ENCODE data around the gene PJA2. TPM values are rescaled to one million over a fixed set of nuclear protein-coding genes. Genes with fewer than 3 reads are reported as not detected.

The PJA2 gene
- total RNA-seq, 1 donor from 2014 or later: 198 TPM

DNA sequence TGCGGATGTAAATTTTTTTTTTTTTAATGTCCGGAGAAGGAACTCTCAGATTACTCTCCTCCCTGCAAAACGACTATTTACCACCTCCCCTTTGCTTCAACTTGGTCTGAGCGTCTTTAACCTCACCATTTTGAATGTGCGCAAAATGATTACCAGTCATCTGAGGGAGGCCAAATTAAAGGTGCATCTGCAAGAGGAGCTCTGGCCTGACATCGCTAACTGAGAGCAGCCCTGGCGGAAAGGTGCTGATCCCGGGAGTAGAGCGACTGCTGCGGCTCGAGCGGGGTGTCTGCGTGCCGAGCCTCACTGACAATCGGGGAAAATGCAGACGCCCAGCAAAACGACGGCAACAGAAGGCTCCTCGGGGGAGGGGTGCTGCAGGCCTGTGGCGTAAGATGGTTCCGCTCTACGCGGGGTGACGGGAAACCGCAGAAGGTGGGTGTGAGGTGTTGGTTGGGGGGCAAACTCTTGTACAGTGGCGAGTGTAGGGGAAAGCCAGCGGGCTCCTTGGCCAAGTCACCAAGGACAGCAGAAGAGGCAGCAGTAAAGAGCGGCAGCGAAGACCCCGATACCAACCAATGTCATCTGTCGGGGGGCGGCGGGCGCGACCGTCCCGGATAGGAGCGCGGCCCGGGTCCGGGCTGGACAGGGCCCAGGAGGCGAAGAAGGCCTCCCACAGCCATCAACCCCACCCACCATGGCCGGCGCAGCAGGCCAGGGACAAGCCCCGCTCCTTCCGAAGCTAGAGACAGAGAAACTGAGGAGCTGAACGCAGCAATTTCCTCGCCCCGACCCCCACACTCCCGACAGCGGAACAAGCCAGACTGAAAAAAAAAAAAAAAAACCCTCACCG, 557 bp downstream of the PJA2 start:
- DNase-seq: peak; percentile 81

DNA sequence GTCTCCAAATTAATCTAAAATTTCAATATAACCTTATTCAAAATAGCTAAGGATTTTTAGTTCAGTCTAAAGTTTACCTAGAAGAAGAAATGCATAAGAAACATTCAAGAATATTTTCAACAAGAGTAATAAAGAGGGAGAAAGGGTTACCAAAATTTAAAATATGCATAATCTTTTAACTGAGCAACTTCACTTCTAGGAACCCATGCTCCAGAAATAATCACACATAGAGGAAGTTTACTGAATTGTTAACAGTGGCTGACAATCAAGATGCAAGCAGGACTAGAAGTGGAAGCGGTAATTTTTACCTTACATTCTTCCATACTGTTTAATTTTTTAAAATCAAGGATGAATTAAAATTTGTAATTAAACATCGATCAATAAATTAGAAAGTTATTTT, 1.9 kb downstream of the PJA2 start:
- no peak for DNase-seq

DNA sequence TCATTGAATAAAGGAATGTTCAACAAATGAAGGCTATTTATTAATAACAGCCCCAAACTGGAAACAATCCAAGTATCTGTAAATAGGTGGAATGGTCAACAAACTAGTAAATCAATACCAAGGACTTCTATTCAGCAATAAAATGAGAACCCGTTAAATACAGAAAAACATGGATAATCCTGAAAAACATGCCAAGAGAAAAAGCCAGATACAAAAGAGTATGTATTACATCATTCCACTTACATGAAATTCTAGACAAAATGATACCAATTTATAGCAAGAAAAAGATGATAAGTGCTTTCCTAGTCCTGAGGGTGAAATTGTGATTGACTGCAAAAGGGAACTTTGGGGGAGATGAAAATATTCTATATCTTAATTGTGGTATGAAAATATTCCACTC, 3.1 kb downstream of the PJA2 start:
- no peak for DNase-seq

DNA sequence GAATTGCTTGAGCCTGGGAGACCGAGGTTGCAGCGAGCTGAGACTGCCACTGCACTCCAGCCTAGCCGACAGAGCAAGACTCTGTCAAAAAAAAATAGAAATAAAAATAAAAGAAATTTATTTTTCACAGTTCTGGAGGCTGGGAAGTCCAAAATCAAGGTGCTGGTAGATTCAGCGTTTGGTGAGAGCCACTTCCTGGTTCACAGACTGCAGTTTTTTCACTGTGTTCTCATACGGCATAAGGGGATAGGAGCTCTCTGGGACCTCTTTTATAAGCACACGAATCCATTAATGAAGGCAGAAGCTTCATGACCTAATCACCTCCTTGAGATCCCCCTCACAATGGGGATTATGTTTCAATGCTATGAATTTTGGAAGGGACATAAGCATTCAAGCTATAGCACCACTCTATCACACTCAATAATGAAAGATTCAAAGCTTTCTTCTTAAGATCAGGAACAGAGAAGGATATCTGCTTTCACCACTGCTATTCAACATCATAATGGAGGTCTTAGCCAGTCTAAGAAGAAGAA, 5.3 kb downstream of the PJA2 start:
- no peak for DNase-seq

DNA sequence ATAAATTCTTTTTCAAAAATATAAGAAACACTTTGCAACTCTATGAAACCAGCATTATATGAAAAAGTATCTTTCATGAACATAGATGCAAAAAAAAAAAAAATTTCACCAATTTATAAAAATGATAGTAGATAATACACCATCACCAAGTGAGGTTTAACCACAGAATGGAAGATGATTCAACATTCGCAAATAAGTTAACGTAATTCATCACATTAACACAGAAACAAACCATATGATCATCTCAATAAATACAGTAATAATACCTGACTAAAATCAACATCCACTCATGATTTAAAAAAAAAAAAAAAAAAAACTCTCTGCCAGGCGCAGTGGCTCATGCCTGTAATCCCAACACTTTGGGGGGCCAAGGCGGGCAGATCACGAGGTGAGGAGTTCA, 6.3 kb downstream of the PJA2 start:
- DNase-seq: no peak

DNA sequence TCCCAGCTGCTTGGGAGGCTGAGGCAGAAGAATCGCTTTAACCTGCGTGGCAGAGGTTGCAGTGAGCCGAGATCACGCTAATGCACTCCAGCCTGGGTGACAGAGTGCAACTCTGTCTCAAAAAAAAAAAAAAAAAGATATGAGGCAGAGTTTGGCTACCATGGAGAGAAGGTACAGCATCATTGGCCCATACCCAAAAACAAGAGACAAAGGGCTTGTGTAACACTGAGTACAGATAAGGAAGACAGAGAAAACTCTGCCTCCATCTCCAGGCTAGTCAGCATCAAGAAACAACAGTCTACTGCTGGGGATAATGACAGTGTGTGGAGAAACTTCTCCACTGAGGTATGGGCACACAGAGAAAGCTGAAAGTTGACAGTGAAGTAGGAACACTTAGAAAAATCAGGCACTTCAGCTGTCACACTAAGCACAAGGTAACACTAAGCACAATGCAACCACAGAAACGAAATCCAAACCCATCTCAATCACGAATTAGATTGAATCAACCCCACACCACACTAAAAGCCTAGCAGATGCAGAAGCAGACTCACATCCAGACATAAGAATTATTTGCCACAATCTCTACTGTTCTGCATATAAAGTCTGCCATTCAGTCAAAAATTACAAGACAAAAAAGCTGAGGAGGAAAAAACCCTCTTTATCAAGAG, 10.5 kb downstream of the PJA2 start:
- no peak for DNase-seq

DNA sequence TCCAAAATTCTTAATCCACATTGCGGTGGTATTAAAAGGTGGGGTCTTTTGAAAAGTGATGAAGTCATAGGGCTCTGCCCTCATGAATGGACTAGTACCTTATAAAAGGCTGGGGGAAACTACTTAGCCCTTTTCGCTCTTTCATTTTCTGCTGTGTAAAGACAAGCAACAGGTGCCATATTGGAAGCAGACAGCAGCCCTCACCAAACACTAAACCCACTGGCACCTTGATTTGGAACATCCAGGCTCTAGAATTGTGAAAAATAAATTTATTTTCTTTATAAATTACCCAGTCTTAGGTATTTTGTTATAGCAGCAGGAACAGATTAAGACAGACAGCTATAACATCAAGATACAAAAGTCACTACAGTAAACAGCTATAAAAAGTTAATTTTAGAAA, 12.8 kb downstream of the PJA2 start:
- DNase-seq: no peak

DNA sequence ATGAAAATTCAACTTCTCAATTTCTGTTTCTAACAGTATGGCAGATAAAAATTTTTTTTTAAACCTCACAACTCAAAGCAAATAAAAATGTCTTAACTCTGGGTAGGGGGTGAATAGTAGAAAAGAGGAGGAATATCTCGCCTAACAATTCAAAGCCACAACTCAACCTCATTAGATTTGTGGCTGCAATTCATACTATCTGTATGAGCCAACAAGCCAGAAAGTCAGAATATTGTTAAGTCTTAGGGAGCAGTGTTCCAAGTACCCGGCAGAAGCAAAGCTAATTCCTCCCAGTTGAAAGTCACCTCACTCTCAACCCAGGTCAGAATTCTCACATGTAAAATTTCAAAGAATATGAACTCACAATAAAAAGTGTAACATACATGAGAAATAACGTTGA, 15.0 kb downstream of the PJA2 start:
- DNase-seq: no peak

DNA sequence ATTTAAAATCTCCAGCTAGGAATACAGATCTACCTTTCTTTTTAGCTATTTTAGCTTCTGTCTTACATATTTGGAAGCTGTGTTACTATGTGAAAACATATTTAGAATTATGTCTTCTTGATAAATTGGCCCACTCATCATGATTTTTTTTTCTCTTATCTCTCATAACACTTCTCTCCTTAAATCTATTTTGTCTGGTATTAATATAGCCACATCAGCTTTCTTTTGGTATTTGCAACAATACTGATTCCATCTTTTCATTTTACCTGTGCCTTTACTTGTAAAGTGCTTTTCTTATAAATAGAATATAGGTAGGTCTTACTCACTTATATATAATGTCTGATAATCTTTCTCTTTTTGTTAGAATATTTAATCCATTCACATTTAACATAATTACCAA, 19.6 kb downstream of the PJA2 start:
- no peak for DNase-seq

DNA sequence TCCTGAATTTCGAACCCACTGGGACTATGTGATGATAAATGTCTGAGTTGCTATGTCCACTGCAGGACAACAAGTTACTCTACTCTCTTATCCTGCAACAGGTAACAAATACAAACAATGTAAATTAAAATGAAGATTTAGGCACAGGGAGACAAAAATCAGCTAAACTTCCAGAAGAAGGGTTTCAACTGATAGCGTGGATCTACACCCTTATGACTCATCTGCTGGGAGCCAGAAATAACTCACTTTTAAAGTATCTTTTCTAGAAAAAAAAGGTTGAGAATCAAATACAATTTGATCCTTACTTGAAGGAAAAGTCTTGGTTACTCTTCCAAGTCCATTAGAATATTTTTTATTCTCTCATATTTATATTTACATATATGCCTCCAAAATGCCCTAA, 21.4 kb downstream of the PJA2 start:
- DNase-seq: no peak

DNA sequence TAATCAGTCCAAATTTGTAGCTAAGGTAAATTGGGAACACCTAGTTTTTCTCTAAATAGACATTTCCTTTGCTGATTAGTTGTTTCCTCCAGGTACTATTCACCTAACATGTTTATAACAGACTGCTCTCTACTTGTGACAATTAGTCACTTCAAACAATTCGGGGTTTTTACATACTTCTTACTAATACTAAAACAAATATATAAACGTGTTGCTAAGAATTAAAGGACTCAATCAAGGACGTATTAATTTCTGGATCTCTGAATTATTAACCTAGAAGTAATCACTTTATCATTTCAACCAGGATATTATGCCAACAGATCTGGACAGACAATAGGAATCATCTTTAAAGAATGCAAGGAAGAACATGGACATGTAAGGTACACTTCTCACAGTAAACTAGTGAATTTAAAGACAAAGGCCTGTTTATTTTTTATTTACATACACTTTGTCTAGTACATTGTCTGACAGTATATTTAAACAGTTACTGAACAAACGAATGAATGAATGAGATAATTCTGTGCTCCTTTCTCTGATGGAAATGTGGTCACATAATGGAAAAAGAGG, 22.3 kb downstream of the PJA2 start:
- no peak for DNase-seq

DNA sequence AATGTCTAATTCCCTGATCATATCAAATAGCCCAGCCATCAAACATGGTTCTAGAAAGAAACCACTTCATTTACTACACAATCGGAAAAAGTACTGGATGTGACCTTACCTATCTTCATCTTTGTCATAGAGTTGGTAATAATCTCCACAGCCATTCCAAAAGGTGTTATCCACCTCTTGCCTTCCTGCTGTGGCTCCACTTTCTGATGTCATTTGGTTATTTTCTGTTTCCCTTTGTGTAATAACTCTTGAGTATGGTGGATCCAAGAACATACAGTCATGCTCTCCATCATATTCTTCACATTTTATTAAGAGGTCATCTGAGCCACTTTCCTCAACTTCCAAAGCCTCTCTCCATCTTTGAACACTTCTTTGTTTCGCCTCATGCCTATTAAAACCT, 31.7 kb downstream of the PJA2 start:
- no peak for DNase-seq

DNA sequence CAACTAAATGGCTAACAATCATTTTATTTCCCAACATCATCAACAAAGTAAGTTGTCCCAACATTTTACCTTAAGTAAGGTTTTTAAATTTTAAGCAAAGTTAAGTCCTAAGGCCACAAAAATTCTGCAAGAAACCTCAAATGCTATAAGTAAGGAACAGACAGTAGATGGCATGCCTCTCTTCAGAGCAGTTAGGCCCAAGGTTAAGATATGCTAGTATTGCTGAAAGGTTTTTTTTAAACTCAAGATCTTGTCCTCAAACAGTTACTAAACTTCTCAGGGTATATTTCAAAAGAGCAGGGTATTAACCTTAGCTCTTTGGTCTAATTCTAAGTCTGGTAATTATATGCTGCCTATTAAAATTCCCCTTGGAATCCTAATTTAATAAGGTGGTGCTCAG, 35.1 kb downstream of the PJA2 start:
- no peak for DNase-seq

DNA sequence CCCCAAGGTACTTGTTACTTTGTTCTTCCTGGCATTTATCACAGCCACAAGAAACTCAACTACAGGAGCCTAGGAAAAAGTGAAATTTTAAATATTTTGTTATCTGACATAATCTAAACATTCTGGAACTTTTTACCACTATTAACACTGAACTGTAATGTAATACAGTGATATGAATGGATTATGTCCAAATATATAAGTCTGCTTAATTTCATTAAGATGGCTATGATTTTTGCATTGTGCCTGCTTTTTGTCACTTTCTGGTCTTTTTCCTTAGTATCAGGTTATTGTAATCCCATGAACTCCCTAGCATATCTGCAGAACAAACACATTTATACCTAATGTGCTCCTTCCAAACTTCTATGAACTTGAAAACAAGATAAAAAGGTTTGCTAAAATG, 35.8 kb downstream of the PJA2 start:
- DNase-seq: no peak

DNA sequence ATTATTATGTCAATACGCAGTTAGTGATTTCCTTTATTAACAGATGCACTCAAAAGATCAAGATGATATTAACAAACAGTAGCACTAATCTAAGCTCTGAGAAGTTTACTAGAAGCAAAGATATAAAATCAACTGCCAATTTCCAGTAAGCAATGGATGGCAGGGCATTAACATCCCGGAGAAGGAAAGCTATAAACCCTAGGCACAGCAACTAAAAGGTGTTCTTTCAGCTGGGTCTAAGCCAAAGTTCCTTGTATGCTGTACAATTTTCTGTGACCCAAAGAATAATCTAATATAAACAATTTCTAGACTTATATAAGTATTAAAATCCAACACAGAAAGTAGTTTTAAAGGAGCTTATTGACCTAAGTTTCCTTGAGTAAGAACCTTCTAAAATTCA, 39.4 kb downstream of the PJA2 start:
- no peak for DNase-seq

DNA sequence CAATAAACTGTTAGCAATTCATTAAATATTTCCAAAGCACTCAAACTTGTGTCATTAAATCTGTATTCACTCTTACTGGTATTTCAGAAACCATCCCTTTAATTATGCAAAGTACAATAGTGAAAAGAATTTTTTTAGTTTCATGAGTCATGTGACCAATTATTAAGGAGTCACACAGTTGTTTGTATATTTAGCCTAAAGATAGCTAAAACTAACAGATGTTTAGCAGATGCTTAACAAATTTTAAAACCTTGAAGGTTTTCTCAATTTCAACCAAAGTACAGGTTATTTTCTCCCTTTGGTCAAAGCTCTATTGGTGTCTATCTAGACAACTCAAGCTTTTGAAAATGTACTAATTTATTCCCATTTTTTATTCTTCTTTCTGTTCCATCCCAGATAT, 44.1 kb downstream of the PJA2 start:
- no peak for DNase-seq

DNA sequence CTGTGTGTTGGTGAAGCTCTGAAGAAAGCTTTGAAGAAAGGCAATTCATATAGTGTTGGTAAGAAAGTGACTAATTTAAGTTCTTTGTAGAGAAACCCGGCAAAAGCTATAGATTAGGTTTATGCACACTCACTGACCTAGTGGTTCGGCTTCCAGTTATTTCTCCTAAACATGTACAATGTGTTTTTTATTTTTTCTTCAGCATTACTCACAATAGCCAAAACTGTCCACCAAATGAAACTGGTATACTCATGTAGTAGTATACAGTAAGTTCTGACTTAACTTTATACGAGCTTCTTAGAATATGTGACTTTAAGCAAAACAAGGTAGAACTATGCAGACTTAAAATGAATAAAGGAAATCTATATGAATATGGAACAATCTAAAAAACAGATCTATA, 44.8 kb downstream of the PJA2 start:
- no peak for DNase-seq

DNA sequence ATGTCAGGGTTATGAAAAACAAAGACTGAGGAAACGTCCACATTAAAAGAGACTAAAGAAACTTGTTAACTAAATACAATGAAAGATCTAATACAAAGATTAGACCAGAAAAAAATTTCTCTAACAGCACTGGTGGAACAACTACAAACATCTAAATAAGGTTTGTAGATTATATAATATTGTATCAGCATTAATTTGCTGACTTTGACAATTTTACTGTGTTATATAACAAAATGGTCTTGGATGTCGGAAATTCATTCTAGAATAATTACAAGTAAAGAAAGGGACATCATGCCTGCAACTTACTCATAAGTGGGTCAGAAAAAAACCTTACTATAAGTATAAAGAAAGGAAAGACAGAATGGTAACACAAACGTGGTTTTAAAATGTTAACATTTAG, 50.1 kb downstream of the PJA2 start:
- no peak for DNase-seq

DNA sequence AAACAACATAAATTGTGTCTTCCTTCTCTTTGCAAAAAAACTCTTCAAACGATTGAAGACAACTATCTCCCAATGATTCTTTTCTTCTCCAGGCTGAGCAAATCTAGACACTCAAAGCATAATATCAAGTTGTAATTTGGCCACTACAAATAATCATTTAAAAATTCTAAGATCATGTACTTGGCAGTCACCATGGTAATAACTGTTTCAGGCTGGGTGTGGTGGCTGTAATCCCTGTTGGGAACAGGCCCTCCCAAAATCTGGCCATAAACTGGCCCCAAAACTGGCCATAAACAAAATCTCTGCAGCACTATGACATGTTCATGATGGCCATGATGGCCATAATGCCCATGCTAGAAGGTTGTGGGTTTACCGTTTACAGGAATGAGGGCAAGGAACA, 52.0 kb downstream of the PJA2 start:
- no peak for DNase-seq

DNA sequence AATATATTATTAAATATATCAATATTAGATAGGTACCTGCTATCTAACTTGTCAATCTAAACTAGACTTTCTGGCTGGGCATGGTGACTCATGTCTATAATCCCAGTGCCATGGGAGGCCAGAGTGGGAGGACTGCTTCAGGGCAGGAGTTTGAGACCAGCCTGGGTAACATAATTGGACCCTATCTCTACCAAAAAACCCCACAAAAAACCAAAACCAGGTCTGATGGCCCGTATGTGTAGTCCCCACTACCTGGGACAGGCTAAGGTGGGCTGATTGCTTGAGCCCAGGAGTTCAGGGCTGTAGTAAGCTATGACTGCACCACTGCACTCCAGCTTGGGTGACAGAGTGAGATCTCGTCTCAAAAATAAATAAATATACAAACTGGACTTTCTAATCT, 55.0 kb downstream of the PJA2 start:
- DNase-seq: peak; percentile 36

DNA sequence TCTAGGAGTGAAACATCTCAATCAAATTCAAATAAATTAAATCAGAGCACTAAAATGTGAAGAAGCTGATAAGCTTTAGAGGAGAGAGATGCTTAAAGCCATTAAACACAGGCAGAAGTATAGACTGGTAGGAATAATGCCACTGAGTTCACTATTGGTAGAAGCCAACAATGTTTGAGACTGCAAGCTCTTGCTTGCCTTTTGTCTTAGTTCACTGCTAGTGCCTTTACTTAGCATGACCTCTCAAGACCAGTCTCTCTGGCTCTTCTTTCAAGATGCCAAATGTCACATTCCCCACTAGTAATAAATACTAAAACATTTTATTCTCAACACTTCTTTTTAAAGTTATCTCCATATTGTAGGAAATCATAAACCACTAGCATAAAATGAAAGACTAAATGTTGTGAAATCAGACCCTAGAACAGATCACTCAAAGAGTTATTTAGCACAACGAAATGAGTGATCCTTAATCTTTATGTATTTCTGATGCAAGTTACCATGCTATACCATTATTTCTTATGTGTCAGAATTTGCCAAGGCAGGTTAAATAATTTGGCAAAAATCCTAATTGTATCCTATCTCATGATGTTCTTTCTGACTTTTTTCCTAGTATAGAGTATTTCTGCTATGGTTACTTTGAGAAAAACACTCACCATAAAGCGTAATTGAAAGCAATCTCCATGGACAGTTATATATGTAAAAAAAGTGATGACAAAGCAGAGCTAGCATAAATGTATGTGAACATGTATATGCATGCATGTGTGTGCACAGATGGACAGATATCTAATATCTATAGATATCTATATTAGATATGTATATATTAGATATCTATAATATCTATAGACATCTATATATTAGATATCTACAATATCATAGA, 57.5 kb downstream of the PJA2 start:
- no peak for DNase-seq

DNA sequence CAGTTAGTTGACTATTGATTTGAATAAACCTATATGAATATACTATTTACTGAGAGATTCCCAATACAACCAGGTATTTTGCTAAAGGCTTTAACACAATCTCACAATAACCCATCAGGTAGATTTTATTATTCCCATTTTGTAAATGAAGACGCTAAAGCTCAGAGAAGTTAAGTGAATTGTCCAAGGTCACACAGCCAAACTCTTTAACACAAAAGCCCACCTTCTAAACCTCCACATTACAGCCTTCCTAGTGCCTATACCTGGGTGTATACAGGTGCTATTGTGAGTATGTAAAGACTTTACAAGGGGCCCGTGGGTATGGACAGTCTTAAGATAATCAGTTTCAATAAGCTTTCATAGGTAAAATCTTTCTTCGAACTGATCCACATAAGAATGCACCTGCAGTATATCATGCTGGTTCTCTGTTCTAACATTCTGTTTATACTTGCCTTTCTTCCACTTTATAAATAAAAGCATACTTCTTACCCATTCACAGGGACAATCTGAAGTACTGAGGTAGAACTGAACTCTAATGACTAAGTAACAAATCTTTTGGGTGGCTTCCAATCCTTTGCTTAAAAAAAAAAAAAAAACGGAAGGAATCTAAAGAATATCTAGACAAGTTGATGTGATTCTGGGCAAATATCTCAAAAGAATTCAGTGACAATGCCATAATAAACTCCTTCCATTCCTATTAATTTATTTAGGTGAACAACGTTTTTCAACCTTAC, 59.1 kb downstream of the PJA2 start:
- DNase-seq: no peak

All from tongue (tissue), 2 donors.